Stimulated activated CD8-positive, alpha-beta memory T cell treated with anti-CD3 and anti-CD28 coated beads, Interleukin-12 subunit alpha, Interleukin-12 subunit beta, amount 100 ng/mL, for 24 hours (primary cell): ENCODE data around the gene STUB1.
"Not testable (repeated sequence)": the region's sequence is repeated elsewhere in the genome, so short reads cannot be mapped to it uniquely, and the experiment has no call there.

ENCODE experiments used
- DNase-seq: peaks from one replicate; pipeline ENCODE4 v3.0.0-alpha.2; 2020; ENCODE audit errors: extremely low read depth

STUB1 gene

GRCh38 chr16:678858-679813 is 1.1 kb upstream of the STUB1 start:
- no peak for DNase-seq

GRCh38 chr16:680625-680945 is 375 bp downstream of the STUB1 start:
- no peak for DNase-seq

DNA sequence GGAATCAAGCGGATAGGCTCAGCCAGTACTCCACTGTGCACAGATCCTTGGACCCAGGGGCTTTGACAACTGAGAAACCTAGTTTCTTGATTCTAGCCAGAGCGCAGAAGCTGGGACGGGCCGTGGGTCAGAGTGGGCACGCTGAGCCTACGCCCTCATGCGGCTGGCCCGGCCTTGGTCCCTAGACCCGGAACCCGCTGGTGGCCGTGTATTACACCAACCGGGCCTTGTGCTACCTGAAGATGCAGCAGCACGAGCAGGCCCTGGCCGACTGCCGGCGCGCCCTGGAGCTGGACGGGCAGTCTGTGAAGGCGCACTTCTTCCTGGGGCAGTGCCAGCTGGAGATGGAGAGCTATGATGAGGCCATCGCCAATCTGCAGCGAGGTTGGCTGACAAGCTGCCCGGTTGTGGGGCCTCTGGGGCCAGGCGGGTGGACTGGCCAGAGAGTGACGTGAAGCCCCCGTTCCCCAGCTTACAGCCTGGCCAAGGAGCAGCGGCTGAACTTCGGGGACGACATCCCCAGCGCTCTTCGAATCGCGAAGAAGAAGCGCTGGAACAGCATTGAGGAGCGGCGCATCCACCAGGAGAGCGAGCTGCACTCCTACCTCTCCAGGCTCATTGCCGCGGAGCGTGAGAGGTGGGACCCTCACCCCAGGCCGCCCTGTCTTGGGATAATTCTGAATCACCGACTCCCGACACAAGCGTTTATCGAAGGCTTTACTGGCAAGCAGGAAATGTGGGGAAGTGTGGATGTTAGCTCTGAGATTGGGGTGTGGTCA is 946 bp downstream of the STUB1 start:
- no peak for DNase-seq

- no peak for DNase-seq
Observed at GRCh38 chr16:681746-682427, 1.7 kb downstream of the STUB1 start.

- DNase-seq: no peak
Observed at GRCh38 chr16:682493-683395, 2.5 kb downstream of the STUB1 start.

- DNase-seq: no peak
Observed at GRCh38 chr16:683396-684070, 3.3 kb downstream of the STUB1 start.

DNA sequence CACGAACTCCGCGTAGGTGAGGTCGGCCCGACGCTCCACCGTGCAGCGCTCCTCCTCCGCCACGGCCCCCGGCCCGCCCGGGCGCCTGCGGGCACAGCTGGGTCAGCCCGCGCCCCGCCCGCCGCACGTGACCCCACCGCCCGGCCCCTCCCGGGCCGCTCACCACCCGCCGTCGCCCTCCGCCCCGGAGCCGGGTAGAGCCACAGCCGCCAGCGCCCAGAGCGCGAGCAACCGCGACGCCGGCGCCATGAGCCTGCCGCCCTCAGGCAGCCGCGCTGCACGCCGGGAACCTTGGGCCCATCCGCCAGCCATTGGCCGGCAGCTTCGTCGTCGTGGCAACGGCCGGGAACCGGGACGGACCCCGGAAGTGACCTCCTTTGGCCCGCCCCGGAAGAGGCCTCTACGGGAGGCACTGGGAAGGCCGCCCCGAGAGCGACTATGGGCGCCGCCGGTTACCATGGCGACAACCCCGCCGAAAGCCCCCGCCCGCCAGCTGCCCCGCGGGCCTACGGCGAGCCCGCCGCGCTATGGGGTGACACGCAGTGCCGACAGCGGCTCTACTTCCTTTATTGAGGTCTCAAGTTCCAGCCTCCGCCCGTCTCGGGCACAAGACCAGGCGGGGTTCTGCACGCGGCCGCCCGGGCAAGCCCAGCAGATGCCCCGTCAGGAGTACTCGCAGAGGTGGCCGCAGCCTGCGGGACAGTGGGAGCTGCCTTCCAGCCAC is 4.0 kb downstream of the STUB1 start, which contains the start of gene JMJD8:
Gene JMJD8 (minus strand): TSS at position 264 of the 724 bp plus-strand sequence. CDS start 15 bp downstream, at position 249.
- DNase-seq: peak; percentile 97

GRCh38 chr16:684961-685696 is 4.9 kb downstream of the STUB1 start:
- no peak for DNase-seq

DNA sequence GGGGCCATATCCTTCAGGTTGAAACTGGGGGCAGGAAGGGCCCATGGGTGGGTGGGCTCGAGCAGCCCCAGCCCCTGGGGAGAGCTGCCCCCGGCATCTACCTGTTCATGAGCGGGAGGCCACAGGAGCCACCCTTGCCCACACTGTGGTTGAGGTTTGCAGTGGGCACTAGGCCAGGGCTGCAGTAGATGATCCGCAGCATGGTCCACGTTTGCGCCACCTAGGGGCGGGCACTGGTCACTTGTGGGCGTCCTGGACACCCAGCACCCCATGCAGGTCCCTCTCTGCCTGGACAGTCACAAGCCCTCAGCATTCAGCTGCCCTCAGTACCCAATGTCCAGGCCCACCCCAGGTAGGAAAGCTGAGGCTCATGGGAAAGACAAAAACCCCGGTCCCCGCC is 5.8 kb downstream of the STUB1 start:
- no peak for DNase-seq

DNA sequence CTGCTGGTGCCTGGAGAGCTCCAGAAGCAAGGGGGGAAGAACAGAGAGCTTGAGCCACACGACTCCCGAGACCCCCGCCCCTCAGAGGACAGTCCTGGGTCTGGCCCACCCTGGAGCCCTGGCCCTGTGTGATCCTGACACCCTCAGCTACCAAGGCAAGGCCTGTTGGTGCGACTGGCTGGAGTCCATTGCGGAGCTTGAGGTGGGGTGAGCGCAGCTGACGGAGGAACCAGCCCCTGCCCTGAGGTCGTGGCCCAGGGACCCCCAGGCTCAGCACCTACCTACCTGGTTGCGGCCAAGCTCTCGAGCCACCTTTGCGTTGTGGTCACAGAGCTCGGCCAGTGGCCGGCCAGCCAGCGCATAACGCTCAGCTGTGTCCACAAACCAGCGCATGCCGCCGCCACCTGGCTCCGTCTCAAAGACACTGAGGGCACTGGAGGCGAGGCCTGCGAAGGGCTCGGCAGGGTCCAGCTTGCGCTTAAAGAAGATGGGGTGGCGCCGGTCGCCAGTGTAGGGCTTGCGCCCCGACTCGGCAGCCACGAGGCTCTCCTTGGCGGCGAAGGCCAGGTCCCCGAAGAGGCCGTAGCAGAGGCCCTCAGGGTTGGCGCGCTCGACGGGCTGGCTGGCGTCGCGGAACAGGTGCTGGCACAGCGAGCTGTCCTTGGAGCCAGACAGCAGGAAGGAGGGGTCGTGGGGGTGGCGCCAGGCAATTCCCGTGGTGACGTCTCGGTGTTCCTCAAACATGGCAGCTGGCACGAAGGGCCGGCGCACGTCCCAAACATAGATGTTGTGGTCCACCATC is 6.5 kb downstream of the STUB1 start:
- DNase-seq: no peak

GRCh38 chr16:687499-687898 is 7.3 kb downstream of the STUB1 start:
- no peak for DNase-seq

- no peak for DNase-seq
Observed at GRCh38 chr16:689175-689897, 9.1 kb downstream of the STUB1 start.

GRCh38 chr16:691242-691641 is 11.0 kb downstream of the STUB1 start:
- DNase-seq: not testable (repeated sequence)

DNA sequence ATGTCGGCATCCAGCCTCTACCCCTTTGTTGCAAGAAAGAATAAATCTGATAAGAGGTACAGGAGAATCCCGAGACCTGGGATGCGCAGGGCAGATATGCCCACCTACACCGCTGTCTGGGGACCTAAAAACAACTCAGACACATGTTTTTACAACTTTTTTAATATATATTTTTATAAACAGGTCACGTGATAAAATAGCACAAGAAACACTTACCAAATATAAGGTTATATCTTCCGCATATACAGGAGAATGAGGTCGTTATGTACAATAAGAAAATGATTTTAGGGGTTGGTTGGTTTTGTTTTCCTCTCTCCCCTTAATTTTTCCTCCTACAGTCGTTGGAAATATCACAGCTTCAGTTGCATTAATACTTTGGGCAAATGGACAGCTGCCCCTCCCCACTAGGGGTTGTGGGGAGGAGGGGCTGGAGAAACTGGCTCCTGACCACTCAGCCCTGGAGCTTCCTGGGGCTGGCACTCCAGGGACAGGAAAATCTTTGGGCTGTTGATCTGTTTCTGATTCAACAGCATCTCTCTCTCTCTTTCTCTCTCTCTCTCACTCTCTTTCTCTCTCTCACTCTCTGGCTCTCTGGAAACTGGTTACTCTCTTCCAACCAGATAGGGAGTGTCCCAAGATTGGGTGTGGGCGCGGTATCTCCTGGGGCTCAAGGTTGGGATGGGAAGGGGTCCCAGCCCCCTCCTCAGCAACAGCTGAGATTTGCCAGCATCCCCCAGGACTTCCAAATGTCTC is 12.3 kb downstream of the STUB1 start:
- no peak for DNase-seq

DNA sequence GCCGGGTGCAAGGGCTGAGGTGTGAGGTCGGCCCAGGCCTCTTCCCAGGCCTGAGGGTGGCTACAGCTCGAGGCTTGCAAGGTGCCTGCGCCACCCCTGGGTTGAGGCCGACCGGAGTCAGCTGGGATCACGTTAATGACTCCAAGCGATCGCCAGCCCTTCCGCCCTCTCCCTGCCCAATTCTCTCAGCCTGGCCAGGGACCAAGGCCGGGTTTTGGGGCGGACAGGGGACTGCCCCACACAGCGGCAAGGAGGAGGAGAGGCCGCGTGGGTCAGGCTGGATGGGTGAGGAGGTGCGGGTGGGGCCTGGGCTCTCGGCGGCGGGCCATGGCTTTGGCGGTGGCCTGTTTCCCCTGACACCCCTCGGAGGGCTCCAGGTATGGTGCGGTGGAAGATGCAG is 13.2 kb downstream of the STUB1 start:
- no peak for DNase-seq

GRCh38 chr16:693766-694165 is 13.6 kb downstream of the STUB1 start:
- DNase-seq: no peak
